K562 (cell line): ENCODE data around the gene ZSWIM3. TPM values are rescaled to one million over a fixed set of nuclear protein-coding genes. Genes with fewer than 3 reads are reported as not detected.

Experiments used
- ATAC-seq: fragments of 200-7000 bp; cut with Tn5 transposase; 3 replicates; pipeline ENCODE4 v1.9.1; 2020; ENCODE audit warnings: moderate library complexity
- BruUV-seq: library from RNA; stranded (reverse); fragments of 400-500 nt; replicated peaks from 2 replicates; lab custom pipeline; 2021; lab: Mats Ljungman, UMichigan
- CTCF ChIA-PET: fragments of 300-600 bp; formaldehyde crosslinking; extraction: SDS; loops from one replicate; lab custom pipeline; 2021; ENCODE audit warnings: low intra/inter-chr PET ratio; lab: Yijun Ruan, JAX
- POLR2A ChIA-PET: fragments of 300-600, 350-650 bp; sonication (Branson Sonifier 250); formaldehyde crosslinking; extraction: SDS; loops from one replicate; lab custom pipeline; 2021; ENCODE audit warnings: antibody characterized with exemption, inconsistent platforms; lab: Yijun Ruan, JAX
- DNase-seq, 4 experiments: peaks; one replicate each; pipeline versions ENCODE4 v3.0.0 to v3.0.0-alpha.2; 2011 to 2018; ENCODE audit warnings: low spot score in 3 of 4, mixed read lengths in 3 of 4; ENCODE audit errors: extremely low read depth in 1 of 4
- FAIRE-seq: peaks from 2 replicates; lab custom pipeline; 2011; peaks lifted over from hg19 to GRCh38; lab: Jason Lieb, UNC
- H2AFZ ChIP-seq: 2 replicates; pipeline ENCODE4 v1.6.0; 2011; ENCODE audit warnings: low read depth, low read length, control low read depth, inconsistent platforms
- H3K27ac ChIP-seq: fragments of 200-600 bp; 3 replicates; pipeline ENCODE4 v1.8.0; 2011; ENCODE audit warnings: low read depth, mild to moderate bottlenecking, control low read depth, inconsistent platforms, low read length, moderate library complexity, mixed read lengths; ENCODE audit errors: extremely low read depth
- H3K27me3 ChIP-seq, 2 experiments: fragments of 300-600 bp in 1 of 2; 2 replicates in 1 of 2; 3 replicates in 1 of 2; pipeline versions ENCODE4 v1.6.0 to v1.8.0; 2011; ENCODE audit warnings: inconsistent platforms in 2 of 2, low read length in 2 of 2, mild to moderate bottlenecking in 1 of 2, mixed read lengths in 1 of 2, moderate library complexity in 1 of 2; ENCODE audit not compliant: control insufficient read depth in 2 of 2, insufficient read depth in 2 of 2
- H3K36me3 ChIP-seq: fragments of 300-600 bp; 3 replicates; pipeline ENCODE4 v1.8.0; 2011; ENCODE audit warnings: mild to moderate bottlenecking, low read length, inconsistent platforms; ENCODE audit not compliant: control insufficient read depth, insufficient read depth
- H3K4me1 ChIP-seq, 2 experiments: fragments of 200-600 bp in 1 of 2; replicated peaks in 1 of 2; 2 replicates in 1 of 2; 3 replicates in 1 of 2; pipeline versions ENCODE4 v1.5.1 to v1.8.0; 2011; ENCODE audit warnings: inconsistent platforms in 2 of 2, low read length in 2 of 2, mild to moderate bottlenecking in 1 of 2, mixed read lengths in 1 of 2, moderate library complexity in 1 of 2; ENCODE audit not compliant: control insufficient read depth in 2 of 2, insufficient read depth in 2 of 2
- H3K4me2 ChIP-seq: 2 replicates; pipeline ENCODE4 v1.6.1; 2011; ENCODE audit warnings: low read length, control low read depth, inconsistent platforms, mixed read lengths; ENCODE audit not compliant: insufficient read depth
- H3K4me3 ChIP-seq: fragments of 200-600 bp; sonication (generic), shearing (Covaris generic); 2 replicates; pipeline ENCODE4 v1.5.1; 2016; ENCODE audit warnings: control low read depth, inconsistent platforms
- H3K79me2 ChIP-seq: fragments of 200-600 bp; 3 replicates; pipeline ENCODE4 v1.8.0; 2011; ENCODE audit warnings: low read length, inconsistent platforms; ENCODE audit not compliant: control insufficient read depth, insufficient read depth
- H3K9ac ChIP-seq, 2 experiments: 2 replicates each; pipeline versions ENCODE4 v1.6.0 to v1.6.1; 2011; ENCODE audit warnings: low read depth in 2 of 2, low read length in 2 of 2, control low read depth in 1 of 2, inconsistent platforms in 1 of 2, mild to moderate bottlenecking in 1 of 2, mixed read lengths in 1 of 2; ENCODE audit not compliant: insufficient read depth in 1 of 2
- H3K9me1 ChIP-seq: one replicate; pipeline ENCODE4 v1.6.0; 2011; ENCODE audit warnings: inconsistent platforms, mild to moderate bottlenecking, low read length, moderate library complexity; ENCODE audit not compliant: control insufficient read depth, insufficient read depth
- H3K9me3 ChIP-seq: replicated peaks from 2 replicates; pipeline ENCODE4 v1.5.1; 2011; ENCODE audit warnings: low read depth, low read length, inconsistent platforms; ENCODE audit not compliant: control insufficient read depth, insufficient read depth
- H4K20me1 ChIP-seq: replicated peaks from 2 replicates; pipeline ENCODE4 v1.6.1; 2011; ENCODE audit warnings: low read length, inconsistent platforms, mixed read lengths; ENCODE audit not compliant: control insufficient read depth, insufficient read depth
- CBFA2T3 ChIP-seq: fragments of 450-650 bp; IDR thresholded peaks from 2 replicates; pipeline ENCODE4 v1.6.1; 2017
- CCNT2 ChIP-seq: IDR thresholded peaks from 2 replicates; pipeline ENCODE4 v1.6.1; 2011; ENCODE audit warnings: borderline replicate concordance, low read depth, mild to moderate bottlenecking, moderate library complexity, mixed read lengths, low read length; ENCODE audit not compliant: insufficient read length; ENCODE audit errors: extremely low read depth
- CTCFL ChIP-seq: IDR thresholded peaks from 2 replicates; pipeline ENCODE4 v1.6.1; 2011; ENCODE audit warnings: borderline replicate concordance, low read depth, mild to moderate bottlenecking, moderate library complexity, low read length; ENCODE audit not compliant: insufficient read depth, poor library complexity, severe bottlenecking
- MAZ ChIP-seq, 2 experiments: fragments of 450-650 bp in 1 of 2; sonication (generic) in 1 of 2; formaldehyde crosslinking; IDR thresholded peaks in 1 of 2; conservative IDR thresholded peaks in 1 of 2; 2 replicates each; pipeline versions ENCODE4 v1.4.0 to v1.5.0; 2020; ENCODE audit warnings: mild to moderate bottlenecking in 1 of 2, missing genetic modification reagents in 1 of 2
- RAD21 ChIP-seq, 2 experiments: fragments of 250-450 bp in 1 of 2; fragments of 450-650 bp in 1 of 2; sonication (Bioruptor Pico) in 1 of 2; formaldehyde crosslinking in 1 of 2; IDR thresholded peaks in 1 of 2; conservative IDR thresholded peaks in 1 of 2; 2 replicates each; pipeline versions ENCODE4 v1.4.0 to v1.8.0; 2020 to 2022; ENCODE audit warnings: mild to moderate bottlenecking in 2 of 2, moderate library complexity in 1 of 2
- RFX1 ChIP-seq: fragments of 450-650 bp; IDR thresholded peaks from 2 replicates; pipeline ENCODE4 v1.6.1; 2016; ENCODE audit warnings: mild to moderate bottlenecking, moderate library complexity
- TEAD4 ChIP-seq, 2 experiments: sonication (generic) in 1 of 2; formaldehyde crosslinking in 1 of 2; IDR thresholded peaks; 2 replicates each; pipeline versions ENCODE4 v1.6.1 to v1.8.0; 2012 to 2022; ENCODE audit warnings: borderline replicate concordance in 1 of 2, inconsistent platforms in 1 of 2, low read length in 1 of 2, mild to moderate bottlenecking in 1 of 2, missing genetic modification reagents in 1 of 2
- ZNF121 ChIP-seq: sonication (generic); formaldehyde crosslinking; conservative IDR thresholded peaks from 2 replicates; pipeline ENCODE4 v1.8.0; 2022; ENCODE audit warnings: missing genetic modification reagents
- ZNF445 ChIP-seq: fragments of 250-450 bp; sonication (Bioruptor Pico); IDR thresholded peaks from 2 replicates; pipeline ENCODE4 v1.4.0; 2020; ENCODE audit warnings: low read depth, mild to moderate bottlenecking, moderate library complexity
- WGBS: fragments of 100-300 bp; shearing (Covaris generic); methylation state at CpG from one replicate; pipeline ENCODE4 v1.1.6; 2016; ENCODE audit warnings: low coverage, mixed read lengths; ENCODE audit not compliant: insufficient coverage; ENCODE audit errors: missing lambda C conversion rate; 5-methylcytosine and 5-hydroxymethylcytosine counted together
- in situ Hi-C: fragments of 300-500 bp; cut with MboI; formaldehyde crosslinking; loops from 4 replicates; pipeline ENCODE4 v1.15.0; 2018; ENCODE audit warnings: inconsistent platforms, mixed read lengths
- intact Hi-C: fragments of 100-400 bp; cut with micrococcal nuclease; formaldehyde crosslinking; loops from 2 replicates; pipeline ENCODE4 v1.14.2; 2022
- polyA plus RNA-seq, 8 experiments: library from polyadenylated mRNA; depleted of rRNA in 4 of 8; stranded (reverse) in 5 of 8; unstranded in 3 of 8; fragments of >200 nt; fragmentation: Nextera tagmentation in 2 of 8; fragmentation: Illumina TruSeq in 1 of 8; extraction: Ambion mirVana in 2 of 8; extraction: Trizol in 1 of 8; gene quantifications; 2 replicates each; pipeline versions ENCODE4 v1.2.1 to v1.2.3, GENCODE V29; 2011 to 2014; ENCODE audit warnings: inconsistent platforms in 1 of 8, missing spikeins in 1 of 8
- total RNA-seq, 7 experiments: library from RNA; depleted of rRNA in 6 of 7; stranded (reverse); fragments of >200 nt in 6 of 7; fragmentation: Illumina TruSeq in 2 of 7; extraction: Trizol in 2 of 7; gene quantifications; 2 replicates each; pipeline versions ENCODE4 v1.2.1 to v1.2.3, GENCODE V29; 2011 to 2021; ENCODE audit warnings: low replicate concordance in 1 of 7
- TF ChIP-seq, protein P1 (sequence below): sonication (generic); formaldehyde crosslinking; IDR thresholded peaks from 2 replicates; pipeline ENCODE4 v1.5.0; 2020; ENCODE audit warnings: missing genetic modification reagents

The ZSWIM3 gene
- total and polyA plus RNA-seq, 9 of the 15 experiments (the other 6 are each of a cell fraction or from before 2014, with no cell fraction given): 1.7 to 4.3 (median 2.9) TPM

- no peak for FAIRE-seq
These were observed 6.4 kb downstream of the ZSWIM3 start for GRCh38 chr20:45863543-45864470.

GRCh38 chr20:45866454-45866853 is 9.0 kb downstream of the ZSWIM3 start:
- in situ Hi-C loops: no loop called here
- CTCF ChIA-PET: no interaction called here

More at GRCh38 chr20:45863543-45864470, 6.4 kb downstream of the ZSWIM3 start:
- POLR2A ChIA-PET: interaction anchor here (0.7 to 1.7 kb wide), 5 partner anchors 9 to 70 kb away, joined by 3 to 7 read pairs (median 6); partner anchors contain the start of gene ZSWIM1
- no peaks in the 10 kb centered on the region for H4K20me1 ChIP-seq
- intact Hi-C loops: no loop called here
- in situ Hi-C loops: no loop called here
- peaks cover 0 to 12% of the 10 kb centered on the region in 2 experiments; a peak in 3 of 5 replicates for H3K4me1 ChIP-seq
- no peaks in the 10 kb centered on the region for H3K27me3 ChIP-seq
- no peak overlapping the region for H3K4me2 ChIP-seq
- H3K9me1 ChIP-seq: no peaks in the 10 kb centered on the region
- TF ChIP-seq ZNF445 (CRISPR knock-in tag) (no peak), MAZ (CRISPR knock-in tag; conservative IDR thresholded peaks at IDR 0.05 in 1 of 2, IDR thresholded peaks at IDR 0.05 in 1 of 2) (no peak), RFX1 (no peak), RAD21 (CRISPR knock-in tag; conservative IDR thresholded peaks at IDR 0.05 in 1 of 2, IDR thresholded peaks at IDR 0.05 in 1 of 2) (no peak), CBFA2T3 (no peak)
- WGBS: 51% methylated on average over 7 of the region's 7 CpGs
- H3K9me3 ChIP-seq: no peaks in the 10 kb centered on the region
- no peak overlapping the region for H3K9ac ChIP-seq
- no peak overlapping the region for H3K27ac ChIP-seq
- DNase-seq: no peak
- peak; percentile 59; the same call in 2 of the 3 replicates for ATAC-seq
- no peak overlapping the region for H2AFZ ChIP-seq
- H3K36me3 ChIP-seq: no peaks in the 10 kb centered on the region
- no TSS peak for BruUV-seq
- CTCF ChIA-PET: no interaction called here
- no peaks in the 10 kb centered on the region for H3K79me2 ChIP-seq
- H3K4me3 ChIP-seq: no peak overlapping the region

More at GRCh38 chr20:45866454-45866853, 9.0 kb downstream of the ZSWIM3 start:
- H3K79me2 ChIP-seq: no peaks in the 10 kb centered on the region
- intact Hi-C loops: no loop called here
- ATAC-seq (no peak), FAIRE-seq (no peak), DNase-seq (no peak)
- H3K4me2 ChIP-seq: no peak overlapping the region
- no peaks in the 10 kb centered on the region for H3K9me3 ChIP-seq
- H3K36me3 ChIP-seq: no peaks in the 10 kb centered on the region
- no peaks in the 10 kb centered on the region for H3K27me3 ChIP-seq
- no TSS peak for BruUV-seq
- WGBS: 80% methylated on average over 5 of the region's 5 CpGs
- H3K9ac ChIP-seq: no peak overlapping the region
- POLR2A ChIA-PET: interaction anchor here (1.3 kb wide), 1 partner anchor 19 kb away, joined by 3 read pairs; no protein-coding TSS in a partner anchor
- no peak overlapping the region for H2AFZ ChIP-seq
- no peak overlapping the region for H3K27ac ChIP-seq
- TF ChIP-seq, protein P1, sequence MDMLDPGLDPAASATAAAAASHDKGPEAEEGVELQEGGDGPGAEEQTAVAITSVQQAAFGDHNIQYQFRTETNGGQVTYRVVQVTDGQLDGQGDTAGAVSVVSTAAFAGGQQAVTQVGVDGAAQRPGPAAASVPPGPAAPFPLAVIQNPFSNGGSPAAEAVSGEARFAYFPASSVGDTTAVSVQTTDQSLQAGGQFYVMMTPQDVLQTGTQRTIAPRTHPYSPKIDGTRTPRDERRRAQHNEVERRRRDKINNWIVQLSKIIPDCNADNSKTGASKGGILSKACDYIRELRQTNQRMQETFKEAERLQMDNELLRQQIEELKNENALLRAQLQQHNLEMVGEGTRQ (CRISPR knock-in tag): no peak
- TF ChIP-seq TEAD4 (IDR thresholded peaks at IDR 0.05; ENCODE audit: low read length) (no peak), TEAD4 (CRISPR knock-in tag; IDR thresholded peaks at IDR 0.05; ENCODE audit: borderline replicate concordance) (no peak), CCNT2 (no peak), ZNF121 (peak; percentile 66), CTCFL (no peak)
- H3K9me1 ChIP-seq: no peaks in the 10 kb centered on the region
- no peak overlapping the region for H3K4me3 ChIP-seq
- H3K4me1 ChIP-seq: no peaks in the 10 kb centered on the region; a peak in 1 of 5 replicates
- no peaks in the 10 kb centered on the region for H4K20me1 ChIP-seq
